Activated CD8-positive, alpha-beta T cell treated with anti-CD3 and anti-CD28 coated beads, Interleukin-2, amount 10 ng/mL, durations not matched to agents 7 days and 5 days (primary cell): ENCODE data around the gene TRIM46. TPM values are rescaled to one million over a fixed set of nuclear protein-coding genes. Genes with fewer than 3 reads are reported as not detected.

ENCODE experiments used
- ATAC-seq: fragments of 150-1000 bp; cut with Tn5 transposase; one replicate; pipeline ENCODE4 v1.10.0; 2021; ENCODE audit warnings: moderate library complexity
- CTCF ChIA-PET: fragments of 350-600 bp; sonication (Branson Sonifier 250); formaldehyde crosslinking; loops from one replicate; lab custom pipeline; 2021; ENCODE audit warnings: antibody characterized with exemption; lab: Charles Lee
- POLR2A ChIA-PET: fragments of 350-600 bp; sonication (Branson Sonifier 250); formaldehyde crosslinking; loops from one replicate; lab custom pipeline; 2021; ENCODE audit warnings: antibody characterized with exemption; lab: Charles Lee
- DNase-seq: peaks from one replicate; pipeline ENCODE4 v3.0.0-alpha.2; 2020
- H3K27ac Mint-ChIP-seq: one replicate; pipeline ENCODE4 v1.8.0; 2021; ENCODE audit warnings: mild to moderate bottlenecking, mixed read lengths
- H3K27me3 Mint-ChIP-seq: one replicate; pipeline ENCODE4 v1.8.0; 2021; ENCODE audit warnings: low read depth, mixed read lengths
- H3K36me3 Mint-ChIP-seq: one replicate; pipeline ENCODE4 v1.8.0; 2021; ENCODE audit warnings: low read depth, mixed read lengths
- H3K4me1 Mint-ChIP-seq: one replicate; pipeline ENCODE4 v1.8.0; 2021; ENCODE audit warnings: low read depth, mixed read lengths
- H3K4me3 Mint-ChIP-seq: one replicate; pipeline ENCODE4 v1.8.0; 2021; ENCODE audit warnings: mild to moderate bottlenecking, mixed read lengths
- H3K9me3 Mint-ChIP-seq: one replicate; pipeline ENCODE4 v1.8.0; 2022; ENCODE audit warnings: mixed read lengths; ENCODE audit not compliant: insufficient read depth
- total RNA-seq, 2 experiments: library from RNA; stranded (reverse); gene quantifications; one replicate each; pipeline ENCODE4 v1.2.3, GENCODE V29; 2021

TRIM46 gene
- total RNA-seq, 2 experiments from 2014 or later = 14.6 TPM

DNA sequence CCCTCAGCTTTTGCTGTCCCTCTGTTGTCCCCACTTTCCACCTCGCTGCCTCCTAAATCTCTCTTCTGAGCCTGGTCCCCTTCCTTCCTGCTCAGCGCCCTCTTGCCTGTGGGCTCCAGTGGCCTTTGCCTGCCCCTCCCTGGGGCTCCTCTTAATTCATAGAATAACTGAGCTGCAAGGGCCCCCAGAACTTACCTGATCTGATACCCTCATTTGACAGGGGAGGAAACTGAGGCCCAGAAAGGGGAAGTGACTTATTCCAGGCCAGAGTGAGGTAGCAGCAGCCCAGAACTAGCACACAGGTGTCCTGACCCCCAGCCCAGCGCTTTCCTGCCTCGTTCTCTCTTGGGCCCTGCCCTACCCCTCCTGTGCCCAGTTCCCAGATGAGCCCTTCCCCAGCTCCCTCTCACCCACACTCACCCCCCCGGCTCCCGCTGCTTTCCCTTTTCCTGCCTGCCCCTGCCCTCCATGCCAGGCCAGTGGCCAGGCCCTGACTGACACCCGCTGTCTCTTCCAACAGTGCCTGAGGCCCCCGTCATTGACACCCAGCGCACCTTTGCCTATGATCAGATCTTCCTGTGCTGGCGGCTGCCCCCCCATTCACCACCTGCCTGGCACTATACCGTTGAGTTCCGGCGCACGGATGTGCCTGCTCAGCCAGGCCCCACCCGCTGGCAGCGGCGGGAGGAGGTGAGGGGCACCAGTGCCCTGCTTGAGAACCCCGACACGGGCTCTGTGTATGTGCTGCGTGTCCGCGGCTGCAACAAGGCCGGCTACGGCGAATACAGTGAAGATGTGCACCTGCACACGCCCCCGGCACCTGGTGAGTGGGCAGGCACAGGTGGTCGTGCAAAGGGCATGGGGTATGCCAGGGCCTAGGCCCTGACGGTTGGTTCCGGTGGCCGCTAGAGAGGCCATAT is 5.7 kb downstream of the TRIM46 start:
- CTCF ChIA-PET = interaction anchor here (0.6 to 7.6 kb wide), 4 partner anchors 14 to 28 kb away, joined by 3 to 161 read pairs (median 4); no protein-coding TSS in a partner anchor
- Mint-ChIP-seq H3K27ac (no peak overlapping the region), H3K27me3 (no peaks in the 10 kb centered on the region), H3K9me3 (no peaks in the 10 kb centered on the region), H3K4me1 (peaks cover 27% of the 10 kb centered on the region), H3K36me3 (peaks cover 43% of the 10 kb centered on the region), H3K4me3 (no peak overlapping the region)
- ATAC-seq (no peak), DNase-seq (no peak)
- POLR2A ChIA-PET = no interaction called here

DNA sequence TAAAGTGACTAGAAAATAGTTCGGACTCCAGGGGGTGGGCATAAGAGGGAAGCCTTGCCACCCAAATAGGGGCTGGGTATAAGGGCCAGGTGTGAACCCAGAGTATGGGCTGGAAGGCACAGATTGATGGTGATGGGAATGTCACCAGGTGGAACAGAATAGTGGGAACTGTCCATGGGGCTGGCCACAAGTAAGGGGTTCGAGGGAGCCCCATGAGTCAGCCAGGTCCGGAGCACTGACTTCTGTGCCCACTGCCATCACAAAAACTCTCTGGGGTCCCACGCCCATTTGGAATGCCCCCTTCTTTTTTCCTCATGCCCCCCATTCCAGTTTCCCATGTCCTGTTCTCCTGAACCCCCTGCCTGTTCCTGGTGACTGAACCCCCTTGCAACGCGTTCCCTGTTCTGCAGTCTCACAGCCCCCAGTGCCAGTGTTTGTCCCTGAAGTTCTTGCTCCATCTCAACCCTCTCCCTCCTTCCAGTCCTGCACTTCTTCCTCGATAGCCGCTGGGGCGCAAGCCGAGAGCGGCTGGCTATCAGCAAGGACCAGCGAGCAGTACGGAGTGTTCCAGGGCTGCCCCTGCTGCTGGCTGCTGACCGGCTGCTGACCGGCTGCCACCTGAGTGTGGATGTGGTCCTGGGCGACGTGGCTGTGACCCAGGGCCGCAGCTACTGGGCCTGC is 7.9 kb downstream of the TRIM46 start:
- no peaks in the 10 kb centered on the region for H3K27me3 Mint-ChIP-seq
- H3K4me1 Mint-ChIP-seq = peaks cover 9% of the 10 kb centered on the region
- H3K4me3 Mint-ChIP-seq = no peak overlapping the region
- no peak overlapping the region for H3K27ac Mint-ChIP-seq
- peaks cover 41% of the 10 kb centered on the region for H3K36me3 Mint-ChIP-seq
- ATAC-seq = no peak
- ChIA-PET CTCF (no interaction called here), POLR2A (no interaction called here)
- no peak for DNase-seq
- no peaks in the 10 kb centered on the region for H3K9me3 Mint-ChIP-seq

DNA sequence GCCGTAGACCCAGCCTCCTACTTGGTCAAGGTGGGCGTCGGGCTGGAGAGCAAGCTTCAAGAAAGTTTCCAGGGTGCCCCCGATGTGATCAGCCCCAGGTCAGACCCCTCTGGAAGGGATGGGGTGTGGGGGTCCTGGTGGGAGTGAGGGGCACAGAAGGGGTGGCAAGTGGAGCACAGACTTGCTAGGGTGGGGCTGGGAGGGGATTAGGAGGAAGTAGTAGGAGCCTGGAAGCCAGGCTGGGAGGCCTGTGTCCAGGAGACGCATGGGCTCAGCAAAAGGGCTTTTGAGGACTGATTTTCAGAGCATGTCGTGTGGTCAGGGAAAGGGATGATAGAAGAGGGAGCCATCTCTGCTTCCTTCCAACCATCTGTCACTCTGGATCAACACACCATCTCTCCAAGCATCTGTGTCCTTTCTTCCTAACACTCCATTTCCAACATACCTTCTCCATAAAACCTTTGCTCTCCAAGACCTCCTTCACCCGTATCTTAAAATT is 8.5 kb downstream of the TRIM46 start:
- no peaks in the 10 kb centered on the region for H3K27me3 Mint-ChIP-seq
- no peak for DNase-seq
- ChIA-PET POLR2A (no interaction called here), CTCF (interaction anchor here (0.8 to 1.0 kb wide), 2 partner anchors 9 to 97 kb away, joined by 4 read pairs; partner anchors contain the start of gene KRTCAP2)
- H3K27ac Mint-ChIP-seq = no peak overlapping the region
- H3K4me3 Mint-ChIP-seq = no peak overlapping the region
- peaks cover 3% of the 10 kb centered on the region for H3K4me1 Mint-ChIP-seq
- peaks cover 37% of the 10 kb centered on the region for H3K36me3 Mint-ChIP-seq
- no peaks in the 10 kb centered on the region for H3K9me3 Mint-ChIP-seq
- no peak for ATAC-seq

DNA sequence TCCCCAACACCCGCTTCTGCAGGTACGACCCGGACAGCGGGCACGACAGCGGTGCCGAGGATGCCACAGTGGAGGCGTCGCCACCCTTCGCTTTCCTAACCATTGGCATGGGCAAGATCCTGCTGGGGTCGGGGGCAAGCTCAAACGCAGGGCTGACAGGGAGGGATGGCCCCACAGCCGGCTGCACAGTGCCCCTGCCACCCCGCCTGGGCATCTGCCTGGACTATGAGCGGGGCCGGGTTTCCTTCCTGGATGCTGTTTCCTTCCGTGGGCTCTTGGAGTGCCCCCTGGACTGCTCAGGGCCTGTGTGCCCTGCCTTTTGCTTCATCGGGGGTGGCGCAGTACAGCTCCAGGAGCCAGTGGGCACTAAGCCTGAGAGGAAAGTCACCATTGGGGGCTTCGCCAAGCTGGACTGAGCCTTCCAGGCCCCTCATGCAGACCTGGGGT is 10.1 kb downstream of the TRIM46 start:
- H3K4me1 Mint-ChIP-seq = peaks cover 11% of the 10 kb centered on the region
- DNase-seq = no peak
- no peak for ATAC-seq
- no peak overlapping the region for H3K27ac Mint-ChIP-seq
- peaks cover 28% of the 10 kb centered on the region for H3K36me3 Mint-ChIP-seq
- no peak overlapping the region for H3K4me3 Mint-ChIP-seq
- CTCF ChIA-PET = interaction anchor here (2.4 kb wide), 1 partner anchor 11 kb away, joined by 11 read pairs; the partner anchor contains the start of gene KRTCAP2
- POLR2A ChIA-PET = no interaction called here
- H3K9me3 Mint-ChIP-seq = no peaks in the 10 kb centered on the region
- H3K27me3 Mint-ChIP-seq = no peaks in the 10 kb centered on the region

DNA sequence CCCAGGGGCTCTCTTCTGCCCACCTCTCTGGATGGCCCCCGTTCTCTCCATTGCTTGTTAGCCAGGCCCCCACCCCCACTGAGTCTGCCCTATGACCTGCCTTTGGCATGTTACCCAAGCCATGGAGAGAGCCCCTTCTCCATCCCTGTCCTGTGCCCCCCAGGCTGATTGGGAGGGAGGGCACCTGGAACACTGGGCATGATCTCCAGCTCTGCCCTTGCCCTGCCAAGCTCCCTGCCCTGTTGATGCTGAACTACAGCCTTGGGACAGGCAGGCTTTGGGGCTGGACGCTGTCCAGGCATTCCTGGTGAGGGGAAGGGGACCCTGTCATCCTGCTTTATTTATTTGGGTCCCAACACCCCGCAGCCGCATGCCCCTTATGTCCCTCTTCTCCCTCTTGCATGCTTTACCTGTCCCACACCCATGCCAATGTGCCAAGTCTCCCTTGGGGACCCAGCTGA is 10.7 kb downstream of the TRIM46 start:
- Mint-ChIP-seq H3K27ac (no peak overlapping the region), H3K9me3 (no peaks in the 10 kb centered on the region), H3K36me3 (peaks cover 22% of the 10 kb centered on the region), H3K27me3 (no peaks in the 10 kb centered on the region), H3K4me3 (no peak overlapping the region), H3K4me1 (peaks cover 11% of the 10 kb centered on the region)
- no peak for ATAC-seq
- POLR2A ChIA-PET = interaction anchor here (1.4 kb wide), 1 partner anchor 9 kb away, joined by 7 read pairs; no protein-coding TSS in a partner anchor
- CTCF ChIA-PET = interaction anchor here (1.7 to 2.4 kb wide), 2 partner anchors 9 to 11 kb away, joined by 11 read pairs; partner anchors contain the start of gene KRTCAP2
- no peak for DNase-seq

DNA sequence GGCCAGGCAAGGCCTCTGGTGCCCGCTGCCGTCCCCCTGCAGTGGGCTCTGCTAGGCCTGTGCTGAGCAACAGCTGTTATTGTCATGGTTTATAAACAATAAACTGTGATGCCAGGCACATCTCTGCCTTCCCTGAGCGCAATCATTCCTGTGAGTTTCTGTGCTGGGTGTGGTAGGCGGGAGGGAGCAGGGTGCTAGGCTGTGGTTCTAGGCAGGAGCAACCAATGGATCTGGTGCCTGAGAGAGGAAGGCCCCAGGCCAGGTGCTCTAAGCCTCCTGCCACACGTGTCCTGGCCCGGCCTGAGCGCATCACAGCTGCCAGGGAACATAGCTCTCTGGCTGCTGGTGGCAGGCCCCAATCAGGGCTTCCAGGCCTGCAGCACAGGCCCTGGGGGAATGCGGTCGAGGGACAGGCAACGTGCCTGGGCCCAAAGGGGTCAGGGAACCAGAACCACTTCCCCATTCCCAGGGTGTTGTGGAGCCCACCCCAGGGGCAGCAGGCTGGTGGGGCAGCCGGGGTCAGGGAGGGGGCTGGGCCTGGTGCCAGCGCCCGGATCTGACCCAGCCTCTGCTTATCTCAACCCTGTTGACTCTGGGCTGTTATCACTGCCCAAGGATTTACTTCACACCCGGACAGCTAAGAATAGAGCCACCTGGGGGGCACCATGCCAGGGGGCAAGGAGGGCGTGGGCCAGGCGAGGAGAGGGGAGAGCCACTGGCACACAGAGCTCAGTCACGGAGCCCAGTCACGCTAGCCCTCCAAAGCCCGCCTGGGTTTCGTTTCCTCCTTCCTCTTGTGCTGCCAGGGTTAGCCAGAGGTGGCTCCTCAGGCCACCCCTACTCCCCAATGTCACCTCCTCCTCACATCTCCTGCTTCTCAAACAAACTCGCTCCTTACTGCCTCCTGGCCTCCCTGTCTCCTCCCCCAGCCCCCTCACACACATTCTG is 11.5 kb downstream of the TRIM46 start:
- H3K4me1 Mint-ChIP-seq = peaks cover 11% of the 10 kb centered on the region
- peak overlapping the region; percentile 6 for H3K27ac Mint-ChIP-seq
- H3K27me3 Mint-ChIP-seq = no peaks in the 10 kb centered on the region
- ATAC-seq = no peak
- no peak for DNase-seq
- H3K9me3 Mint-ChIP-seq = no peaks in the 10 kb centered on the region
- H3K4me3 Mint-ChIP-seq = no peak overlapping the region
- ChIA-PET CTCF (interaction anchor here (1.7 to 2.4 kb wide), 2 partner anchors 9 to 12 kb away, joined by 11 read pairs; partner anchors contain the start of gene KRTCAP2), POLR2A (interaction anchor here (0.6 to 1.4 kb wide), 3 partner anchors 9 to 1139 kb away, joined by 3 to 7 read pairs (median 3); no protein-coding TSS in a partner anchor)
- H3K36me3 Mint-ChIP-seq = peaks cover 15% of the 10 kb centered on the region

DNA sequence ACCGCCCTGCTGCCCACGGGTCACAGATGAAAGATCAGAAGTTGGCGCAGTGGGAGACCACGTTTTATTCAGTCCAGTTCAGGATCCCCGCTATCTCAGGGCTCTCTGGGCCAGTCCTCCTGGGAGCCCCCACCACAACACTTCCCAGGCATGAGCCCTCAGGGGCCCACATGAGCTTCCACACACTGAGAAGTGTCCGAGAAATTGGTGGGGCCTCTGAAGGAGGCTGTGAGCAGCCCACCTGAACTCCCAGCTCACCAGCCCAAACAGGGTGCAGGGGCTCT is 12.1 kb downstream of the TRIM46 start:
- Mint-ChIP-seq H3K4me3 (no peak overlapping the region), H3K4me1 (peaks cover 11% of the 10 kb centered on the region), H3K27me3 (no peaks in the 10 kb centered on the region), H3K36me3 (peaks cover 15% of the 10 kb centered on the region), H3K9me3 (no peaks in the 10 kb centered on the region), H3K27ac (peak overlapping the region; percentile 6)
- CTCF ChIA-PET = interaction anchor here (1.7 to 2.4 kb wide), 2 partner anchors 8 to 13 kb away, joined by 11 read pairs; partner anchors contain the start of gene KRTCAP2
- ATAC-seq (no peak), DNase-seq (no peak)
- POLR2A ChIA-PET = interaction anchor here (0.6 to 1.4 kb wide), 3 partner anchors 8 to 1138 kb away, joined by 3 to 7 read pairs (median 3); no protein-coding TSS in a partner anchor

DNA sequence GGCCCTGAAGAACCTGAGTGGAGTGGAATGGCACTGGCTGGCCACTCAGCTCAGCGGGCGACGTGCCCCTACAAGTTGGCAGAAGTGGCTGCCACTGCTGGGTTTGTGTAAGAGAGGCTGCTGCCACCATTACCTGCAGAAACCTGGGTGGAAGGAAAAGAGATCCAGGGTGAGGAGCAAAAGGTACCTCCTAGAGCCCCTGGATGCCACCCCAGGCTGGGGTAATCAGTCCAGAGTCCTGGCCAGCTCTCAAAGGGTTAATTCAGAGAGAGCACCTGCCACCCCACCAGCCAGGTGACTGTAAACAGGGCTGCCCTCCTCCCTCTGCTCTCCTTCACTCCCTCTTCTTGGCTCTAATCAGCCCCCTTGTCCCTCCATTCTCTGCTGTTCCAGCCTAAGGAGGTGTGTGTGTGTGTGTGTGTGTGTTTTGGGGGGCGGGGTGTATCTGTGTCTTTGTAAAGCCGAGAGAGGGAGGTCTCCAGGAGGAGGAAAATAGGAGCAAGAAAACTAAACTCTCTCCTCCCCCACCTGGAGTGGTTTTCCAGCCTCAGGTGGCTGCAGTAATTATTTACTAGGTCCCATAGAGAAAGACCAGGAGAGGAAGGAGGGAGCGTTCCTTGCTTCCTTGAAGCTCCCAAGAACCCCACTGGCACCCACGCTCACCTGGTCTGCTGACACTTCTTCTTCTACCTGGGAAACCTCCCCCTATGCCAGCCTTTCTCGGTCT is 12.6 kb downstream of the TRIM46 start:
- no peak for DNase-seq
- no peak overlapping the region for H3K27ac Mint-ChIP-seq
- H3K36me3 Mint-ChIP-seq = peaks cover 14% of the 10 kb centered on the region
- ChIA-PET POLR2A (interaction anchor here (0.6 to 1.0 kb wide), 2 partner anchors 38 to 1138 kb away, joined by 3 read pairs; no protein-coding TSS in a partner anchor), CTCF (interaction anchor here (1.7 to 2.4 kb wide), 2 partner anchors 8 to 13 kb away, joined by 11 read pairs; partner anchors contain the start of gene KRTCAP2)
- no peaks in the 10 kb centered on the region for H3K27me3 Mint-ChIP-seq
- ATAC-seq = no peak
- peaks cover 11% of the 10 kb centered on the region for H3K4me1 Mint-ChIP-seq
- no peak overlapping the region for H3K4me3 Mint-ChIP-seq
- H3K9me3 Mint-ChIP-seq = no peaks in the 10 kb centered on the region

DNA sequence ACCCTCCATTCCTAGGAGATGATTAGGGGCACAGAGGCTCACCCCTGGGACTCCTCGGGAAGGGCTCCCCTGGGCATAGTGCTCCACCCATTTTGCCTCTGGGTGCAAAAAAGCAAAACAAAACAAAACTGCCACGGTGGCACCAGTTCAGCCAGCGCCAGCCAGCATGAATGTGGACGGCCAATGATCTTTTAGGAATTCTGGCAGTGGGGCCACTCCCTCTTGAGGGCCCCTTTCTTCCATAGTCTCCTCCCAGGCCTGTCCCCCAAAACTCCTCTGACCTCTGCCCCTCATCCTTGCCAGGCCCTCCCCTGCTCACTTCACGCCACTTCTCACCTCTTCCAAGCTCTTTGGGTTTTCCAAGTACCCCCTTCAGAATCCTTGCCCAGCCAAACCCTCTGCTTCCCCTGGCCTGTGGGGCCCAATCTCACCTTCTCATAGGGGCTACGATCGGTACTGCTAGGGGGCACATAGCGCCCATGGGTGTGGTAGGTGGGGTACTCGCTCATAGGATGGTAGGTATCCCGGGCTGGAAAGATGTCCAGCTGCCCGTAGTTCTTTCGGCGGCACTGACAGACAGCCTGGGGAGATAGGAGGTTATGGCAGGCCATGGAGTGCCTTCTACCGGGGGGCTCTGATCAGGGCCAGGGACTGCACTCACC is 13.3 kb downstream of the TRIM46 start:
- Mint-ChIP-seq H3K27ac (peak overlapping the region; percentile 12), H3K36me3 (peaks cover 8% of the 10 kb centered on the region), H3K4me1 (peaks cover 12% of the 10 kb centered on the region), H3K4me3 (no peak overlapping the region), H3K9me3 (no peaks in the 10 kb centered on the region), H3K27me3 (no peaks in the 10 kb centered on the region)
- CTCF ChIA-PET = no interaction called here
- ATAC-seq (no peak), DNase-seq (no peak)
- POLR2A ChIA-PET = no interaction called here

DNA sequence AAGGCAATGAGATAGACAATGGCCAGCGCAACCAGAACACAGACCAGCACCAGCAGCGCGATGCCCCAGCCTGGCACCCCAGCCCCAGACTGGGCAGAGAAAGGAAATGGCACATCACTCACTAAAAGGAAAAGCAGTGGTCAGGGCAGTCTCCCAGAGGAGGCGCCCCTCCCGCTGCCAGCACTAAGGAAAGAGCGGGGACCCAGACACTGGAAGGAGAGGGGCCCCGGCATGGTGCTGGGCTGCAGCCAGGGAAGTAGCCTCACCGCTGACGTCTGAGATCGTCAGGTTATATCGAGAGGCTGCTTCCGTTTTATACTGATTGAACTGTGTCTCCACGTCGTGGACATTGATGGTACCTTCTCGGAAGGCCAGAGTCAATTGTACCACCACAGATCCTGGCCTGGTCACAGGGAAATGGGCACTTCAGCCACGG is 13.8 kb downstream of the TRIM46 start:
- ChIA-PET POLR2A (no interaction called here), CTCF (no interaction called here)
- Mint-ChIP-seq H3K27me3 (no peaks in the 10 kb centered on the region), H3K27ac (peak overlapping the region; percentile 12), H3K4me3 (no peak overlapping the region), H3K36me3 (peaks cover 4% of the 10 kb centered on the region), H3K9me3 (no peaks in the 10 kb centered on the region), H3K4me1 (peaks cover 18% of the 10 kb centered on the region)
- no peak for ATAC-seq
- no peak for DNase-seq
